Measurements from ENCODE around the gene ARHGDIA.

Gene ARHGDIA

GRCh38 chr17:81817758-81818147 lies 53.4 kb downstream of the ARHGDIA start:
- DNase-seq (ENCODE audit: low read depth): no peak
- TF ChIP-seq CTCF (IDR thresholded peaks at IDR 0.05; ENCODE audit: low read depth, low read length, missing control alignments): no peak
- H3K4me3 ChIP-seq (ENCODE audit: low read depth, low read length): no peak overlapping the region
